HepG2 (cell line): ENCODE measurements around the gene SETD2. TPM values are rescaled to one million over a fixed set of nuclear protein-coding genes. Genes with fewer than 3 reads are reported as not detected.

Experiments
- ARNTL ChIP-seq: sonication (generic); formaldehyde crosslinking; IDR thresholded peaks from 2 replicates; pipeline ENCODE4 v1.4.0; 2020; ENCODE audit warnings: mild to moderate bottlenecking, missing genetic modification reagents
- CBFB ChIP-seq: sonication (generic); formaldehyde crosslinking; IDR thresholded peaks from 2 replicates; pipeline ENCODE4 v1.4.0; 2020; ENCODE audit warnings: missing genetic modification reagents
- EED ChIP-seq: sonication (generic); formaldehyde crosslinking; IDR thresholded peaks from 2 replicates; pipeline ENCODE4 v1.5.0; 2020; ENCODE audit warnings: mild to moderate bottlenecking, missing genetic modification reagents
- ELF1 ChIP-seq: sonication (generic); formaldehyde crosslinking; IDR thresholded peaks from 2 replicates; pipeline ENCODE4 v1.4.0; 2020; ENCODE audit warnings: missing genetic modification reagents
- ELK4 ChIP-seq: sonication (generic); formaldehyde crosslinking; IDR thresholded peaks from 2 replicates; pipeline ENCODE4 v1.9.0; 2021; ENCODE audit warnings: missing genetic modification reagents, borderline replicate concordance
- ESRRA ChIP-seq: sonication (generic); formaldehyde crosslinking; IDR thresholded peaks from 2 replicates; pipeline ENCODE4 v1.5.1; 2020; ENCODE audit warnings: mild to moderate bottlenecking, low read depth, missing genetic modification reagents
- IRF9 ChIP-seq: sonication (generic); formaldehyde crosslinking; IDR thresholded peaks from 2 replicates; pipeline ENCODE4 v1.8.0; 2022; ENCODE audit warnings: missing genetic modification reagents, mild to moderate bottlenecking, borderline replicate concordance
- KDM5B ChIP-seq: sonication (generic); formaldehyde crosslinking; IDR thresholded peaks from 2 replicates; pipeline ENCODE4 v1.4.0; 2020; ENCODE audit warnings: missing genetic modification reagents, mild to moderate bottlenecking, borderline replicate concordance
- PHF21A ChIP-seq: sonication (generic); formaldehyde crosslinking; IDR thresholded peaks from 2 replicates; pipeline ENCODE4 v1.5.0; 2020; ENCODE audit warnings: mild to moderate bottlenecking, missing genetic modification reagents
- PRDM4 ChIP-seq: sonication (generic); formaldehyde crosslinking; IDR thresholded peaks from 2 replicates; pipeline ENCODE4 v1.9.0; 2021; ENCODE audit warnings: missing genetic modification reagents, borderline replicate concordance
- SOX13 ChIP-seq, 3 experiments: fragments of 450-650 bp in 1 of 3; sonication (generic) in 1 of 3; formaldehyde crosslinking in 1 of 3; IDR thresholded peaks in 2 of 3; conservative IDR thresholded peaks in 1 of 3; 2 replicates each; pipeline versions ENCODE4 v1.5.0 to v1.6.1; 2016 to 2020; ENCODE audit warnings: antibody characterized with exemption in 1 of 3, mild to moderate bottlenecking in 1 of 3, missing compliant biosample characterization in 1 of 3, missing genetic modification reagents in 1 of 3, moderate library complexity in 1 of 3
- SP5 ChIP-seq: IDR thresholded peaks from 2 replicates; pipeline ENCODE4 v1.6.1; 2016; ENCODE audit warnings: low read depth, borderline replicate concordance
- TGIF2 ChIP-seq: IDR thresholded peaks from 2 replicates; pipeline ENCODE4 v1.6.1; 2016; ENCODE audit warnings: control low read depth, missing compliant biosample characterization
- THAP8 ChIP-seq: sonication (generic); formaldehyde crosslinking; IDR thresholded peaks from 2 replicates; pipeline ENCODE4 v1.5.1; 2020; ENCODE audit warnings: missing genetic modification reagents, mild to moderate bottlenecking, borderline replicate concordance
- ZNF446 ChIP-seq: sonication (generic); formaldehyde crosslinking; IDR thresholded peaks from 2 replicates; pipeline ENCODE4 v1.5.0; 2020; ENCODE audit warnings: mild to moderate bottlenecking, missing genetic modification reagents
- ZNF580 ChIP-seq: IDR thresholded peaks from 2 replicates; pipeline ENCODE4 v1.6.1; 2016; ENCODE audit warnings: low read depth, borderline replicate concordance
- ZNF629 ChIP-seq: sonication (generic); formaldehyde crosslinking; conservative IDR thresholded peaks from 2 replicates; pipeline ENCODE4 v1.5.0; 2020; ENCODE audit warnings: missing genetic modification reagents
- ZNF746 ChIP-seq: sonication (generic); formaldehyde crosslinking; IDR thresholded peaks from 2 replicates; pipeline ENCODE4 v1.8.0; 2022; ENCODE audit warnings: mild to moderate bottlenecking, missing genetic modification reagents
- ZNF83 ChIP-seq: sonication (generic); formaldehyde crosslinking; IDR thresholded peaks from 2 replicates; pipeline ENCODE4 v1.4.0; 2020; ENCODE audit warnings: missing genetic modification reagents, mild to moderate bottlenecking, borderline replicate concordance
- ZUFSP ChIP-seq: sonication (generic); formaldehyde crosslinking; IDR thresholded peaks from 2 replicates; pipeline ENCODE4 v1.9.0; 2021; ENCODE audit warnings: missing genetic modification reagents, mild to moderate bottlenecking, borderline replicate concordance
- polyA plus RNA-seq, 8 experiments: library from polyadenylated mRNA; depleted of rRNA in 3 of 8; stranded (reverse) in 7 of 8; unstranded in 1 of 8; fragments of >200 nt; fragmentation: Illumina TruSeq in 4 of 8; extraction: Trizol in 4 of 8; gene quantifications; 2 replicates each; pipeline versions ENCODE4 v1.2.1 to v1.2.3, GENCODE V29; 2011 to 2016; ENCODE audit warnings: low read depth in 4 of 8, missing spikeins in 1 of 8, mixed read lengths in 1 of 8; ENCODE audit not compliant: insufficient read depth in 1 of 8
- total RNA-seq, 5 experiments: library from RNA; depleted of rRNA; stranded (reverse); fragments of >200 nt; fragmentation: Illumina TruSeq; extraction: Trizol; gene quantifications; 2 replicates each; pipeline ENCODE4 v1.2.3, GENCODE V29; 2016; ENCODE audit warnings: low read depth in 1 of 5

The SETD2 gene
- total and polyA plus RNA-seq, 2 of the 13 experiments (the other 11 are each of a cell fraction or from before 2014, with no cell fraction given), result 14.2 to 24.2 TPM

GRCh38 chr3:46976326-46977190 is 187.4 kb downstream of the SETD2 start, which contains the start of gene CCDC12 (continued):
- TF ChIP-seq ZNF83 (CRISPR knock-in tag) (peak; percentile 16; the same call in 1 of the 2 replicates), PRDM4 (CRISPR knock-in tag) (no peak), SP5 (CRISPR knock-in tag) (peak; percentile 38; the same call in 1 of the 2 replicates), ZNF629 (no peak), ELF1 (CRISPR knock-in tag) (peak; percentile 48; the same call in 1 of the 2 replicates), IRF9 (peak; percentile 85), ARNTL (peak; percentile 45; the same call in 1 of the 2 replicates), TGIF2 (CRISPR knock-in tag) (no peak), ZNF446 (peak; percentile 55; the same call in 1 of the 2 replicates), ZUFSP (CRISPR knock-in tag) (no peak), EED (peak; percentile 49; the same call in 1 of the 2 replicates), ZNF746 (CRISPR knock-in tag) (peak; percentile 65; the same call in 1 of the 2 replicates), THAP8 (CRISPR knock-in tag) (peak; percentile 78; the same call in 1 of the 2 replicates), KDM5B (CRISPR knock-in tag) (peak; percentile 83), ELK4 (CRISPR knock-in tag) (no peak), ZNF580 (CRISPR knock-in tag) (peak; percentile 42; the same call in 1 of the 2 replicates), SOX13 (IDR thresholded peaks at IDR 0.05) (no peak), SOX13 (CRISPR knock-in tag; conservative IDR thresholded peaks at IDR 0.05 in 1 of 2, IDR thresholded peaks at IDR 0.05 in 1 of 2) (no peak), CBFB (CRISPR knock-in tag) (0 out of 2 replicates have a peak, but pooled peaks have one; percentile 15), PHF21A (CRISPR knock-in tag) (peak; percentile 69; the same call in 1 of the 2 replicates), ESRRA (CRISPR knock-in tag) (peak; percentile 21; the same call in 1 of the 2 replicates)
